SK-N-MC (cell line): ENCODE data around the gene SALL1.

ENCODE experiments used
- EZH2 ChIP-seq: fragments of 200-600 bp; sonication (generic); IDR thresholded peaks from one replicate; pipeline ENCODE4 v1.6.1; 2017; ENCODE audit warnings: antibody characterized with exemption
- FOXP2 ChIP-seq: optimal IDR thresholded peaks from 2 replicates; pipeline ENCODE3; 2011; ENCODE audit warnings: mild to moderate bottlenecking, moderate library complexity; ENCODE audit not compliant: insufficient read depth; ENCODE audit errors: extremely low read length, control extremely low read depth
- POLR2AphosphoS5 ChIP-seq: IDR thresholded peaks from 2 replicates; pipeline ENCODE4 v1.6.1; 2012; ENCODE audit warnings: mild to moderate bottlenecking, low read depth, low read length, borderline replicate concordance

DNA sequence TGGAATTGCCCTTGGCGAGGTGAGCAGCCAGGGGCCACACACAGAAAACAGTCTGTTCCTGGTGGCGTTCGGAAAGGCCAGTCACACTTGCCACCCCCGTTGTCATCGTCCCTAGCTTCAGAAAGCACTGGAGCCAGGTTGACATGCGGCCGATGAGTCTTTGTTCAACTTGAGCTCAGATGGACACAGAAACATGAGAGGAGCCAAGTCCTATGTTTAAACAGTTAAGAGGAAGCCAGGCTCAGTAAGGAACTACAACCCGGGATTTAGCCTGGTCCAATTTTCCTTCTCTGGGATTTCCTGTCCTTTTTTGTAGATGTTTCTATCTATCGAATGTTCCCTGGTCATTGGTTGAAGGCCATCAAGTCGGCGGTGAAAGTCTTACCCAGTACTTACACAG is 19.5 kb downstream of the SALL1 start:
- TF ChIP-seq EZH2 (no peak), POLR2AphosphoS5 (no peak), FOXP2 (no peak)
